ENCODE data around the gene DCUN1D3. TPM values are rescaled to one million over a fixed set of nuclear protein-coding genes. Genes with fewer than 3 reads are reported as not detected.

DCUN1D3 gene
- total and polyA plus RNA-seq, 2 experiments from 2014 or later, result 15.0 to 40.3 TPM

Small RNAs within 50 kb of the gene (small RNA-seq; reads per million reads assigned to genes)
- not detected for gene RF00618

Other genes with a start within 250 kb of the DCUN1D3 start
- gene ACSM1, start 202.7 kb downstream of the DCUN1D3 start, total RNA-seq, result 0.47 and 0.48 TPM in 2 replicates
- gene ACSM1, start 202.7 kb downstream of the DCUN1D3 start, polyA plus RNA-seq, result 0.51 and 0.75 TPM in 2 replicates
- gene THUMPD1, start 158.5 kb downstream of the DCUN1D3 start, total RNA-seq, result 42.7 and 51.6 TPM in 2 replicates
- 27.3 and 27.7 TPM in 2 replicates for gene THUMPD1, start 158.5 kb downstream of the DCUN1D3 start, polyA plus RNA-seq
- 26.5 and 46.7 TPM in 2 replicates for gene ACSM3, start 136.3 kb downstream of the DCUN1D3 start, total RNA-seq
- 14.5 and 18.9 TPM in 2 replicates for gene ACSM3, start 136.3 kb downstream of the DCUN1D3 start, polyA plus RNA-seq
- gene ERI2, start 93.9 kb downstream of the DCUN1D3 start, total RNA-seq, result 20.8 and 26.9 TPM in 2 replicates
- gene ERI2, start 93.9 kb downstream of the DCUN1D3 start, polyA plus RNA-seq, result 6.9 and 19.1 TPM in 2 replicates
- gene REXO5, start 93.8 kb downstream of the DCUN1D3 start, total RNA-seq, result 3.6 and 9.4 TPM in 2 replicates
- 2.9 and 3.5 TPM in 2 replicates for gene REXO5, start 93.8 kb downstream of the DCUN1D3 start, polyA plus RNA-seq
- gene LYRM1, start 413 bp upstream of the DCUN1D3 start, total RNA-seq, result 60.0 and 61.5 TPM in 2 replicates
- gene LYRM1, start 413 bp upstream of the DCUN1D3 start, polyA plus RNA-seq, result 48.9 and 57.3 TPM in 2 replicates

All from hepatocyte (in vitro differentiated cells).